GM12878 (cell line): Measurements from ENCODE around the gene WIPF2. TPM values are rescaled to one million over a fixed set of nuclear protein-coding genes. Genes with fewer than 3 reads are reported as not detected.

Source experiments
- DPF2 ChIP-seq: fragments of 450-650 bp; IDR thresholded peaks from 2 replicates; pipeline ENCODE4 v1.6.1; 2017; ENCODE audit warnings: mild to moderate bottlenecking
- ETV6 ChIP-seq, 2 experiments: fragments of 450-650 bp in 1 of 2; IDR thresholded peaks in 1 of 2; conservative IDR thresholded peaks in 1 of 2; 2 replicates each; pipeline ENCODE4 v1.6.1; 2014; ENCODE audit warnings: antibody characterized with exemption in 1 of 2, borderline replicate concordance in 1 of 2, low read depth in 1 of 2, mild to moderate bottlenecking in 1 of 2, moderate library complexity in 1 of 2
- FOXM1 ChIP-seq: IDR thresholded peaks from 2 replicates; pipeline ENCODE4 v1.6.1; 2012; ENCODE audit warnings: low read depth, mild to moderate bottlenecking, inconsistent platforms, low read length, moderate library complexity
- KAT2A ChIP-seq: conservative IDR thresholded peaks from 2 replicates; pipeline ENCODE4 v1.6.1; 2011; ENCODE audit warnings: low read depth, low read length; ENCODE audit not compliant: control insufficient read depth
- POLR2AphosphoS5 ChIP-seq: IDR thresholded peaks from 2 replicates; pipeline ENCODE4 v1.6.1; 2011; ENCODE audit warnings: mild to moderate bottlenecking, low read length, inconsistent platforms
- SIX5 ChIP-seq: IDR thresholded peaks from 2 replicates; pipeline ENCODE4 v1.6.1; 2011; ENCODE audit warnings: mild to moderate bottlenecking, low read depth, low read length, moderate library complexity; ENCODE audit not compliant: severe bottlenecking
- TAF1 ChIP-seq: IDR thresholded peaks from 2 replicates; pipeline ENCODE4 v1.6.1; 2011; ENCODE audit warnings: mild to moderate bottlenecking, low read depth, low read length, borderline replicate concordance
- TARDBP ChIP-seq: IDR thresholded peaks from 2 replicates; pipeline ENCODE4 v1.6.1; 2016; ENCODE audit warnings: borderline replicate concordance
- polyA plus RNA-seq, 11 experiments: library from polyadenylated mRNA; depleted of rRNA in 4 of 11; unstranded in 6 of 11; stranded (reverse) in 5 of 11; fragments of >200 nt; fragmentation: Nextera tagmentation in 4 of 11; fragmentation: Illumina TruSeq in 1 of 11; extraction: Ambion mirVana in 4 of 11; extraction: Trizol in 1 of 11; gene quantifications; 1 replicate in 1 of 11; 2 replicates in 10 of 11; pipeline versions ENCODE4 v1.2.1 to v1.2.3, GENCODE V29; 2011 to 2016; ENCODE audit warnings: inconsistent platforms in 2 of 11, missing spikeins in 2 of 11, low read depth in 1 of 11
- total RNA-seq, 4 experiments: library from RNA; depleted of rRNA in 3 of 4; stranded (reverse); fragments of >200 nt in 3 of 4; fragmentation: Illumina TruSeq in 1 of 4; extraction: Trizol in 1 of 4; gene quantifications; 2 replicates each; pipeline versions ENCODE4 v1.2.1 to v1.2.3, GENCODE V29; 2013 to 2021
- TF ChIP-seq, protein P1 (sequence below): IDR thresholded peaks from 2 replicates; pipeline ENCODE4 v1.6.1; 2012; ENCODE audit warnings: improper control_type of control experiment, low read depth, low read length; ENCODE audit not compliant: insufficient replicate concordance

The WIPF2 gene
- total and polyA plus RNA-seq, 10 of the 15 experiments (the other 5 are each of a cell fraction or from before 2014, with no cell fraction given), result 4.2 to 20.8 (median 7.1) TPM

DNA sequence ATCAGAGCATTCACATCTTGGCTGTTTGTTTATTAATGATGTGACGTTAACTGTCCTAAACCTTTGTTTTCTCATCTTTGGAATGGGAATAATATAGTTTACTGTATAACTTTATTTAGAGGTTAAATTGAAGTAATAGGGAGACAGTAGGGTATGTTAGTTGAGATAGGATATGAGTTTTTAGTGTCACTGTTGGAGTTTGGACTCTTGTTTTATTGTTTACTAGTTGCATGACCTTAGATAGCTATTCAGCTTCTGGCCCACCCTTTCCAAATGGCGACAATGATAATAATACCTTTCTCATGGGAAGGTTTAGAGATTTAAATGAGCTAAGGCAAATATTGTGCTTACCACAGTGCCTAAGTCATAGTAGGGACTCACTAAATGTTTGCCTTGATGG lies 40.4 kb downstream of the WIPF2 start (continued):
- TF ChIP-seq, protein P1, sequence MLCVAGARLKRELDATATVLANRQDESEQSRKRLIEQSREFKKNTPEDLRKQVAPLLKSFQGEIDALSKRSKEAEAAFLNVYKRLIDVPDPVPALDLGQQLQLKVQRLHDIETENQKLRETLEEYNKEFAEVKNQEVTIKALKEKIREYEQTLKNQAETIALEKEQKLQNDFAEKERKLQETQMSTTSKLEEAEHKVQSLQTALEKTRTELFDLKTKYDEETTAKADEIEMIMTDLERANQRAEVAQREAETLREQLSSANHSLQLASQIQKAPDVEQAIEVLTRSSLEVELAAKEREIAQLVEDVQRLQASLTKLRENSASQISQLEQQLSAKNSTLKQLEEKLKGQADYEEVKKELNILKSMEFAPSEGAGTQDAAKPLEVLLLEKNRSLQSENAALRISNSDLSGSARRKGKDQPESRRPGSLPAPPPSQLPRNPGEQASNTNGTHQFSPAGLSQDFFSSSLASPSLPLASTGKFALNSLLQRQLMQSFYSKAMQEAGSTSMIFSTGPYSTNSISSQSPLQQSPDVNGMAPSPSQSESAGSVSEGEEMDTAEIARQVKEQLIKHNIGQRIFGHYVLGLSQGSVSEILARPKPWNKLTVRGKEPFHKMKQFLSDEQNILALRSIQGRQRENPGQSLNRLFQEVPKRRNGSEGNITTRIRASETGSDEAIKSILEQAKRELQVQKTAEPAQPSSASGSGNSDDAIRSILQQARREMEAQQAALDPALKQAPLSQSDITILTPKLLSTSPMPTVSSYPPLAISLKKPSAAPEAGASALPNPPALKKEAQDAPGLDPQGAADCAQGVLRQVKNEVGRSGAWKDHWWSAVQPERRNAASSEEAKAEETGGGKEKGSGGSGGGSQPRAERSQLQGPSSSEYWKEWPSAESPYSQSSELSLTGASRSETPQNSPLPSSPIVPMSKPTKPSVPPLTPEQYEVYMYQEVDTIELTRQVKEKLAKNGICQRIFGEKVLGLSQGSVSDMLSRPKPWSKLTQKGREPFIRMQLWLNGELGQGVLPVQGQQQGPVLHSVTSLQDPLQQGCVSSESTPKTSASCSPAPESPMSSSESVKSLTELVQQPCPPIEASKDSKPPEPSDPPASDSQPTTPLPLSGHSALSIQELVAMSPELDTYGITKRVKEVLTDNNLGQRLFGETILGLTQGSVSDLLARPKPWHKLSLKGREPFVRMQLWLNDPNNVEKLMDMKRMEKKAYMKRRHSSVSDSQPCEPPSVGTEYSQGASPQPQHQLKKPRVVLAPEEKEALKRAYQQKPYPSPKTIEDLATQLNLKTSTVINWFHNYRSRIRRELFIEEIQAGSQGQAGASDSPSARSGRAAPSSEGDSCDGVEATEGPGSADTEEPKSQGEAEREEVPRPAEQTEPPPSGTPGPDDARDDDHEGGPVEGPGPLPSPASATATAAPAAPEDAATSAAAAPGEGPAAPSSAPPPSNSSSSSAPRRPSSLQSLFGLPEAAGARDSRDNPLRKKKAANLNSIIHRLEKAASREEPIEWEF, result no peak
- TF ChIP-seq DPF2 (no peak), ETV6 (conservative IDR thresholded peaks at IDR 0.05 in 1 of 2, IDR thresholded peaks at IDR 0.05 in 1 of 2; ENCODE audit: borderline replicate concordance in 1 of 2, low read depth in 1 of 2) (no peak), FOXM1 (no peak), KAT2A (no peak), POLR2AphosphoS5 (no peak), SIX5 (no peak), TARDBP (no peak), TAF1 (no peak)
